ENCODE measurements around the gene KRT31. TPM values are rescaled to one million over a fixed set of nuclear protein-coding genes. Genes with fewer than 3 reads are reported as not detected.
"Not testable (repeated sequence)": the region's sequence is repeated elsewhere in the genome, so short reads cannot be mapped to it uniquely, and the experiment has no call there.

KRT31 gene
- total RNA-seq, 2 experiments from 2014 or later: not detected

DNA sequence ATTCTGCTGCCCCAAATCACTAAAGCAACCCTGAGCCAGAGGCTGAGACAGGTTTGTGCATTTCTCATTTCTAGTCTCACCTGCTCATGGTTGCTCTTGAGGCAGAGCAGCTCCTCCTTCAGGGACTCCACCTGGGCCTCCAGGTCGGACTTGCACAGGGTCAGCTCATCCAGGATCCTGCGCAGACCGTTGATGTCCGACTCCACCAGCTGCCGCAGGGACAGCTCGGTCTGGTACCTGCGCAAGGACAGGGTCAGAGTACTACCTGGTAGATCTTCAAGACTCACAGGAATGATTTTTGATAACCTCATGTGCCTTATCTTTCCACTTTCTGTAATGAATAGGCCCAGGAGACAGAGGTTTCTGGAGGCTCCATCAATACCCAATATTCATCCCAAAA lies 1.1 kb downstream of the KRT31 start:
- no peak overlapping the region for H3K27ac ChIP-seq (ENCODE audit: low read depth in 1 of 2, low read length in 2 of 2)
- TF ChIP-seq, protein P1, sequence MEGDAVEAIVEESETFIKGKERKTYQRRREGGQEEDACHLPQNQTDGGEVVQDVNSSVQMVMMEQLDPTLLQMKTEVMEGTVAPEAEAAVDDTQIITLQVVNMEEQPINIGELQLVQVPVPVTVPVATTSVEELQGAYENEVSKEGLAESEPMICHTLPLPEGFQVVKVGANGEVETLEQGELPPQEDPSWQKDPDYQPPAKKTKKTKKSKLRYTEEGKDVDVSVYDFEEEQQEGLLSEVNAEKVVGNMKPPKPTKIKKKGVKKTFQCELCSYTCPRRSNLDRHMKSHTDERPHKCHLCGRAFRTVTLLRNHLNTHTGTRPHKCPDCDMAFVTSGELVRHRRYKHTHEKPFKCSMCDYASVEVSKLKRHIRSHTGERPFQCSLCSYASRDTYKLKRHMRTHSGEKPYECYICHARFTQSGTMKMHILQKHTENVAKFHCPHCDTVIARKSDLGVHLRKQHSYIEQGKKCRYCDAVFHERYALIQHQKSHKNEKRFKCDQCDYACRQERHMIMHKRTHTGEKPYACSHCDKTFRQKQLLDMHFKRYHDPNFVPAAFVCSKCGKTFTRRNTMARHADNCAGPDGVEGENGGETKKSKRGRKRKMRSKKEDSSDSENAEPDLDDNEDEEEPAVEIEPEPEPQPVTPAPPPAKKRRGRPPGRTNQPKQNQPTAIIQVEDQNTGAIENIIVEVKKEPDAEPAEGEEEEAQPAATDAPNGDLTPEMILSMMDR (IDR thresholded peaks at IDR 0.05): no peak
- ChIA-PET POLR2A (no interaction called here), CTCF (no interaction called here)
- Mint-ChIP-seq H3K4me3 (no peak overlapping the region), H3K36me3 (ENCODE audit: low read depth) (no peaks in the 10 kb centered on the region), H3K4me1 (ENCODE audit: low read depth) (peaks cover 13% of the 10 kb centered on the region), H3K27me3 (no peaks in the 10 kb centered on the region), H3K27ac (no peak overlapping the region), H3K9me3 (peaks cover 2% of the 10 kb centered on the region)
- DNase-seq: no peak
- H3K36me3 ChIP-seq (ENCODE audit: insufficient read depth, low read length): no peaks in the 10 kb centered on the region
- H3K27me3 ChIP-seq (ENCODE audit: control insufficient read depth in 1 of 2, insufficient read depth in 2 of 2, low read length in 2 of 2): no peaks in the 10 kb centered on the region
- no peaks in the 10 kb centered on the region for H3K9me3 ChIP-seq (ENCODE audit: control insufficient read depth in 1 of 2, insufficient read depth in 1 of 2, low read length in 2 of 2)
- no peak for ATAC-seq (ENCODE audit: poor library complexity)
- H3K4me3 ChIP-seq (ENCODE audit: low read length): no peak overlapping the region
- H3K4me1 ChIP-seq (ENCODE audit: insufficient read depth, low read length): peaks cover 5% of the 10 kb centered on the region
- intact Hi-C loops (cut with DNase I, micrococcal nuclease): no loop called here

DNA sequence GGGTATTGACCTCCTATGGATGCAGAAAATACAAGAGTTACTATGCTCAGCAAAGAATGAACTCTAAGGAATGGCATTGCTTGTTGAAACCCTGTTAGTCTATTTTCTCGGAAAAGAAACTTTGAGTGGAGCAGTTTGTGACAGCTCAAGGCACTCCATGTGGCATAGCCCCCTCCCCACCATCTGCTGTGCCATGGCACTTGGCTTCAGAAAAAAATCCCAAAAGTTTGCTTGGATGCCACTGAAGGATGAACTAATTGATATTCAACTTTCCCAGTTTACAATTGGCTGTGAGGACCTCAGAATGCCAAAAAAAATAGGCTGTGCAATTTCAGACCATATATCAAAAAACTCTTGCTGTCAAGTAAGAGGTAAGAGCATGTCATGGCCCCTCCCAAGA lies 1.8 kb downstream of the KRT31 start:
- Mint-ChIP-seq H3K4me1 (ENCODE audit: low read depth) (peaks cover 13% of the 10 kb centered on the region), H3K27me3 (no peaks in the 10 kb centered on the region), H3K36me3 (ENCODE audit: low read depth) (no peaks in the 10 kb centered on the region), H3K9me3 (peaks cover 2% of the 10 kb centered on the region), H3K27ac (no peak overlapping the region), H3K4me3 (no peak overlapping the region)
- H3K4me3 ChIP-seq (ENCODE audit: low read length): no peak overlapping the region
- peaks cover 5% of the 10 kb centered on the region for H3K4me1 ChIP-seq (ENCODE audit: insufficient read depth, low read length)
- TF ChIP-seq, protein P1 (IDR thresholded peaks at IDR 0.05): no peak
- ChIA-PET CTCF (no interaction called here), POLR2A (no interaction called here)
- H3K27me3 ChIP-seq (ENCODE audit: control insufficient read depth in 1 of 2, insufficient read depth in 2 of 2, low read length in 2 of 2): no peaks in the 10 kb centered on the region
- ATAC-seq (ENCODE audit: poor library complexity) (no peak), DNase-seq (no peak)
- no peak overlapping the region for H3K27ac ChIP-seq (ENCODE audit: low read depth in 1 of 2, low read length in 2 of 2)
- intact Hi-C loops (cut with DNase I, micrococcal nuclease): no loop called here
- H3K36me3 ChIP-seq (ENCODE audit: insufficient read depth, low read length): no peaks in the 10 kb centered on the region
- H3K9me3 ChIP-seq (ENCODE audit: control insufficient read depth in 1 of 2, insufficient read depth in 1 of 2, low read length in 2 of 2): no peaks in the 10 kb centered on the region

DNA sequence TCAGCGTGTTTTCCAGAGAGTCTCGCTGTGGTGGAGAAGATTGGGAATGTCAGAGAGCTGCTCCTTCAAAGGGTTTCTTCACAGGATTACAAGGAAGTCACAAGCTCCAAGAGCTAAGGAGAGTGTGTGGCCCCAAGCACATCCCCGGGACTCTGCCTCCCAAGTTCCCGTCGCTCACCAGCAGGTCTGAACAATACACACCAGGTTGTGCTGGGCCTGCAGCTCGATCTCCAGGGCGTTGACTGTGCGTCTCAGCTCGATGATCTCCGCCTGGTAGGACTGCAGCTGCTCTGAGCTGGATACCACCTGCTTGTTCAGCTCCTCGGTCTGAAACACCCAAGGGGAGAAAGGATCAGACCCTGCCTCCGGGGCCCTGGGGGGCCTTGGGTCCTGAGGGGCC lies 2.4 kb downstream of the KRT31 start:
- H3K4me3 ChIP-seq (ENCODE audit: low read length); H3K36me3 Mint-ChIP-seq (ENCODE audit: low read depth); CTCF ChIA-PET: not testable (repeated sequence)

DNA sequence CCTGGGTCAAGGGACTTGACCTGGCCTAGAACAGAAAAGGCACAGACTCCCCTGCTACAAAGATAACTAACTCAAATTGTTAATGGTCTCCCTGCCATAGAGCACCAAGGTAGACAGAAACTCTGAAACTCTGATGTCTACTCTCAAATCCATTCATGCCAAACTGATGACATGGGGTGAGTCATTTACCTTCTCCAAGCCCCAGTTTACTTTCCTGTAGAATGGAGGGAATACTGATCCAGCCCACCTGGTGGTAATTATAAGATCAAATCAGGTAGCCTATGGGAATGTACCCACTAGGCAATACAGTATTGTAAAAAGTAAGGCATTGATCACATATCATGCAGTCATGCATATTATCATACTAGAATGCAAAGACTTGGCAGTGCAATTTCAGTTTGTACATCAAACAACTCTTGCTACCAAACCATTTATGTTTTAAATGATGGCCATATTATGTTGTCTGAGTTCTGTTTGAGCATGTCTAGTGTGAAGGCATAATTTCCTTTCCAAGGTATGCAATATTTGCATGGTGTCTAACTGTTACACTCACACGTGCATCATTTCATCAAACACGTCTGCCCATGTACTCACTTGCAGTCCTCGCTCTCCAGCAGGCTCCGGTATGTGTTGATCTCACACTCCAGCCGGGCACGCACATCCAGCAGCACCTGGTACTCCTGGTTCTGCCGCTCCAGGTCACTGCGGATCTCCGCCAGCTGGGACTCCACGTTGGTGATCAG lies 3.0 kb downstream of the KRT31 start:
- TF ChIP-seq, protein P1 (IDR thresholded peaks at IDR 0.05): no peak
- H3K27me3 ChIP-seq (ENCODE audit: control insufficient read depth in 1 of 2, insufficient read depth in 2 of 2, low read length in 2 of 2): no peaks in the 10 kb centered on the region
- ChIA-PET CTCF (no interaction called here), POLR2A (no interaction called here)
- no peak overlapping the region for H3K27ac Mint-ChIP-seq
- H3K4me3 ChIP-seq (ENCODE audit: low read length): no peak overlapping the region
- no peak overlapping the region for H3K4me3 Mint-ChIP-seq
- H3K4me1 ChIP-seq (ENCODE audit: insufficient read depth, low read length): peaks cover 4% of the 10 kb centered on the region
- DNase-seq (no peak), ATAC-seq (ENCODE audit: poor library complexity) (no peak)
- intact Hi-C loops (cut with DNase I, micrococcal nuclease): no loop called here
- no peaks in the 10 kb centered on the region for H3K36me3 ChIP-seq (ENCODE audit: insufficient read depth, low read length)
- no peaks in the 10 kb centered on the region for H3K9me3 ChIP-seq (ENCODE audit: control insufficient read depth in 1 of 2, insufficient read depth in 1 of 2, low read length in 2 of 2)
- peaks cover 7% of the 10 kb centered on the region for H3K4me1 Mint-ChIP-seq (ENCODE audit: low read depth)
- H3K36me3 Mint-ChIP-seq (ENCODE audit: low read depth): no peaks in the 10 kb centered on the region
- peaks cover 2% of the 10 kb centered on the region for H3K9me3 Mint-ChIP-seq
- no peak overlapping the region for H3K27ac ChIP-seq (ENCODE audit: low read depth in 1 of 2, low read length in 2 of 2)
- peaks cover 4% of the 10 kb centered on the region for H3K27me3 Mint-ChIP-seq

More for the DNA sequence above, 2.4 kb downstream of the KRT31 start:
- H3K4me1 ChIP-seq (ENCODE audit: insufficient read depth, low read length); H3K36me3 ChIP-seq (ENCODE audit: insufficient read depth, low read length); H3K27ac ChIP-seq (ENCODE audit: low read depth in 1 of 2, low read length in 2 of 2); POLR2A ChIA-PET; H3K4me3 Mint-ChIP-seq; intact Hi-C loops (cut with DNase I, micrococcal nuclease); H3K27me3 Mint-ChIP-seq; H3K9me3 ChIP-seq (ENCODE audit: control insufficient read depth in 1 of 2, insufficient read depth in 1 of 2, low read length in 2 of 2); H3K9me3 Mint-ChIP-seq; DNase-seq; H3K27me3 ChIP-seq (ENCODE audit: control insufficient read depth in 1 of 2, insufficient read depth in 2 of 2, low read length in 2 of 2); H3K27ac Mint-ChIP-seq; ATAC-seq (ENCODE audit: poor library complexity): not testable (repeated sequence)
- H3K4me1 Mint-ChIP-seq (ENCODE audit: low read depth): peaks cover 13% of the 10 kb centered on the region
